Muscle of arm (tissue), 12 donors: ENCODE measurements around the gene CXCL3. TPM values are rescaled to one million over a fixed set of nuclear protein-coding genes. Genes with fewer than 3 reads are reported as not detected.

Experiments
- DNase-seq: peaks from one replicate; pipeline ENCODE4 v3.0.0-alpha.2; 2013
- polyA plus RNA-seq, 12 donors: library from polyadenylated mRNA; unstranded; fragments of 120-200 nt; gene quantifications; one replicate each; pipeline ENCODE4 v1.2.1, GENCODE V29; 2013; ENCODE audit not compliant: insufficient read length in 12 of 12

CXCL3 gene
- polyA plus RNA-seq, 12 donors, result 0.24 to 0.97 (median 0.29) TPM; not detected in 4

GRCh38 chr4:74056114-74056857 is 17.8 kb upstream of the CXCL3 start:
- no peak for DNase-seq

GRCh38 chr4:74055498-74055897 is 17.0 kb upstream of the CXCL3 start:
- no peak for DNase-seq

GRCh38 chr4:74055096-74055495 is 16.6 kb upstream of the CXCL3 start:
- DNase-seq, result no peak

- no peak for DNase-seq
Measured at GRCh38 chr4:74054483-74055047, 16.1 kb upstream of the CXCL3 start.

GRCh38 chr4:74047152-74047551 is 8.7 kb upstream of the CXCL3 start:
- DNase-seq, result no peak

GRCh38 chr4:74045772-74046171 is 7.3 kb upstream of the CXCL3 start:
- DNase-seq, result no peak

GRCh38 chr4:74045247-74045646 is 6.8 kb upstream of the CXCL3 start:
- DNase-seq, result no peak

GRCh38 chr4:74044677-74045076 is 6.2 kb upstream of the CXCL3 start:
- DNase-seq, result no peak

GRCh38 chr4:74042681-74043080 is 4.2 kb upstream of the CXCL3 start:
- DNase-seq, result no peak

GRCh38 chr4:74041418-74041817 is 2.9 kb upstream of the CXCL3 start:
- DNase-seq, result no peak

- no peak for DNase-seq
Measured at GRCh38 chr4:74039315-74039763, 850 bp upstream of the CXCL3 start.

GRCh38 chr4:74038086-74038424 is 434 bp downstream of the CXCL3 start:
- no peak for DNase-seq

GRCh38 chr4:74037076-74037955 is 1.2 kb downstream of the CXCL3 start:
- DNase-seq, result no peak

GRCh38 chr4:74033739-74034138 is 4.8 kb downstream of the CXCL3 start:
- DNase-seq, result no peak

GRCh38 chr4:74032064-74032463 is 6.4 kb downstream of the CXCL3 start:
- DNase-seq, result no peak

- DNase-seq, result no peak
Measured at GRCh38 chr4:74031576-74031975, 6.9 kb downstream of the CXCL3 start.

GRCh38 chr4:74030285-74030684 is 8.2 kb downstream of the CXCL3 start:
- DNase-seq, result no peak

GRCh38 chr4:74028504-74028903 is 10.0 kb downstream of the CXCL3 start:
- DNase-seq, result no peak

- DNase-seq, result no peak
Measured at GRCh38 chr4:74023709-74024108, 14.8 kb downstream of the CXCL3 start.

- no peak for DNase-seq
Measured at GRCh38 chr4:74021601-74022000, 16.9 kb downstream of the CXCL3 start.

GRCh38 chr4:74018771-74019170 is 19.7 kb downstream of the CXCL3 start:
- DNase-seq, result no peak

GRCh38 chr4:74018116-74018515 is 20.4 kb downstream of the CXCL3 start:
- DNase-seq, result no peak

- no peak for DNase-seq
Measured at GRCh38 chr4:74016068-74016467, 22.4 kb downstream of the CXCL3 start.
